ENCODE measurements around the gene ASCL4.

ASCL4 gene

DNA sequence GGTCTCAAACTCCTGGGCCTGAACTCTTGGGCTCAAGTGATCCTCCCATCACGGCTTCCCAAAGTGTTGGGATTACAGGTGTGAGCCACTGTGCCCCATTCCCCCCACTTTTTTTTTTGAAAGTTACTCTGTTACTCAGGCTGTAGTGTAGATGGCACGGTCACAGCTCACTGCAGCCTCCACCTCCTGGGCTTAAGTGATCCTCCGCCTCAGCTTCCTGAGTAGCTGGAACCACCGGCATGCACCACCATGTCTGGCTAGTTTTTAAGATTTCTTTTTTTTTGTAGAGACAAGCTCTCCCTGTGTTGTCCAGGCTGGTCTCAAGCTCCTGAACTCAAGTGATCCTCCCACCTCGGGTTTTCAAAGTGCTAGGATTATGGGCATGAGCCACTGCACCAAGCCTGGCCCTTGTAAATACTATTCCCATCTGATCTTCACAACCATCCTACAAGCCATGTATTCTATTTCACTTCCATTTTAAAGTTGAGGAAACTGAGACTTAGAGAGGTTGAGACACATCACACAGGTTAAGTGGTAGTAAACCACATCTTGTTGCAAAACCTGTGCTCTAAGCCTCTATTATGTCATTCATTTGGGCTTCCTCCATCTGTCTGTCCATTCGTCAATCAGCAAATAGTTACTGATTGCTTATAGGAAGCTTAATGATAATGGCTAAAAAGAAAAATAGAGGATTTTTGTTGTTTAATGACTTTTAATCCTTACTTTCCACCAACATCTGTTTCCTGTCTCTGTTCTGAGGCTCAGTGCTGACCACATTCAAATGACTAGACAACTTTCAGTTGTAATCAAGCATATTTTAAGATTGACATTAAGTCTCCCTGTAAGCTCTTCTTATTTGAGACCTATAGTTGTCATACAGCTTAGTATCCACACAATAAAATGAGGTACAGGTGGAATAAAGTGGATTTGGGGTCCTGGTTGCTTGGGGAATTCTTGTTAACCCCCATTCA is 9.2 kb downstream of the ASCL4 start:
- Mint-ChIP-seq H3K4me1 (ENCODE audit: low read depth in 2 of 2) (no peaks in the 10 kb centered on the region), H3K27me3 (peaks cover 34 to 56% of the 10 kb centered on the region in 2 donors), H3K27ac (no peak overlapping the region), H3K36me3 (ENCODE audit: insufficient read depth) (no peaks in the 10 kb centered on the region), H3K4me3 (no peak overlapping the region), H3K9me3 (no peaks in the 10 kb centered on the region)
- ATAC-seq (replicated peaks), result no peak
- DNase-seq, result no peak

DNA sequence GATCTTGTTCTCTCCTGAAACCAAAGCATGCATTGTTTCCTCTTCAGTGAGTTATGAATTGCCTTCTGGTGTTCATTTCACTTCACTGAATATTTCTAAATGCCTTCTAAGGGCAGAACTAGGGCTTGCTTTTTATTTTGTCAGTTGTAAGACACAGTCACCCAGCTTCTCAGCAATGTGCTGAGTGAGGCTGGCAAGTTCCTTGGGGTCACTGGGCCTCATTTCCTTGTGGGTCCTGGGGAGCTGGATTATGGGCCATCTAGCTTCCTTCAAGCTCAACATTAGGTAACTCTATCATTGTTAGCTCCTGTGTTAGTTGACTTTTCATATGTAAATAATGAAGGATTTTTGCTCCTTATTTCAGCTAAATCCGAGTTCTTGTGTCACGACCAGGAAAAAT is 13.8 kb downstream of the ASCL4 start:
- DNase-seq (no peak), ATAC-seq (replicated peaks) (no peak)
- Mint-ChIP-seq H3K4me3 (no peak overlapping the region), H3K4me1 (ENCODE audit: low read depth in 2 of 2) (no peaks in the 10 kb centered on the region), H3K27me3 (peaks cover 18 to 49% of the 10 kb centered on the region in 2 donors), H3K36me3 (ENCODE audit: insufficient read depth) (no peaks in the 10 kb centered on the region), H3K9me3 (no peaks in the 10 kb centered on the region), H3K27ac (no peak overlapping the region)

DNA sequence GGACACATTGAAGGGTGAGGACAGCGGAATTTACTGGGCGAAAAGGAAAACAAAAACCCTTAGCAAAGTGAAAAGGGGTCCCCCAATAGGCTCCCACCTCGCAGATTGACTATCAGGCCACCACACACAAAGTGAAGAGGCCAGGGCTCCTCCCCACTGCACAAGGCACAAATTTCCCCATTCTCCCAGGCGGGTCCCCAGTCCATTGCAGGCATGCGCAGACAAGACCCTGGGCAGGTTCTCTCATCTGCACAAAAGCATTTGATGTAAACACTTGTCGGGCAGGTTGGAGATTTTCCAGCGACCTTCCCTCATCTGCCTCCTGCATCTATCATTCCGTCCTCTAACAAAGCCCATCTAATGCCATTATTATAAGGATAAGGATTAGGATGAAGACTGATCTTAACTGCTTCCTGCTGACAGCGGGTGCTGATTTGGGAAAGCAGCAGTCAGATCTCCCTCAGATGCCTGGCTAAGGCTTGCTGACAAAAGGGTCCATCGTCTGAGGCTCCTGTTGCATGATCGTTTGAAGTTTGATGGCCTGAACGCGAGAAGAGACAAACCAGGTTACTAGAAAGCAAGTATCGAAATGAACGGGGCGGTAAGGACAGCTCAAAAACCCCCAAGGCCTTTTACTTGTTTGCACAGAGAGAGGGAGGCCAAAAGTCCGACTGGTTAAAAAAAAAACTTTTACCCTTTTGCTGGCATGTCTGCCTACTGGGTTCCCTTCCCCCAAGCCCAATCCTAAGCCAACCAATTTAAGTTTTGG is 14.4 kb downstream of the ASCL4 start:
- no peak overlapping the region for H3K27ac Mint-ChIP-seq
- ATAC-seq (replicated peaks), result no peak
- peaks cover 19 to 49% of the 10 kb centered on the region in 2 donors for H3K27me3 Mint-ChIP-seq

DNA sequence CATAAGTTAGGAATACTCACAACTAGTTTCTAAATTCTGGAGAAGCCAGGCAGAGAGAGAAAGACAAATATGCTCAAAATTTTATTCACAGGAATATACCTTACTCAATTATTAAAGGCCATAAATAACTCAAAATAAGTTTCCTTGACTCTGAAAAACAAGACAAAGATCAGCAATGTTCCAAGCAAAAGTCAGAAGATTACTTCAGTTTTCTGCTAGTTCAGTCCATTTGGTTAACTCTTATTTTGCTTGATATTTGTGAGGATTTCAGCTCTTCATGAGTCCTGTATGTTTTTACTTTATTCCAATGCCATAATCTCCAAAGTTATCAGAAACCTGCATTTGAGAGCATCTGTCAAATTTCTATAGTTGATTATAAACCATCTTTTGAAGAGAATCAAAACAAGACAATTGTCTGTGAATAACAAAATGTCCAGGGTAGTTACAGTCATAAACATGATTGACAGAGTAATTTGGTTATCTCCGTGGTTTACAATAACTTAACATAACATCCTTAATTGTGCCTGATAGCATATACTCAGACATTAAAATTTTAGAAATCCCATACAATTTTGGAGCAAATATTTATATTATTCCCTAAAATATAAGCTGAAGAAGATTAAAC is 17.1 kb downstream of the ASCL4 start:
- ATAC-seq (replicated peaks) (no peak), DNase-seq (no peak)
- H3K4me1 Mint-ChIP-seq (ENCODE audit: low read depth in 2 of 2), result no peaks in the 10 kb centered on the region
- no peaks in the 10 kb centered on the region for H3K9me3 Mint-ChIP-seq
- no peak overlapping the region for H3K4me3 Mint-ChIP-seq
- H3K27ac Mint-ChIP-seq, result no peak overlapping the region
- peaks cover 41 to 64% of the 10 kb centered on the region in 2 donors for H3K27me3 Mint-ChIP-seq
- no peaks in the 10 kb centered on the region for H3K36me3 Mint-ChIP-seq (ENCODE audit: insufficient read depth)

More for the DNA sequence above, 14.4 kb downstream of the ASCL4 start:
- Mint-ChIP-seq H3K4me1 (ENCODE audit: low read depth in 2 of 2) (no peaks in the 10 kb centered on the region), H3K4me3 (no peak overlapping the region), H3K9me3 (no peaks in the 10 kb centered on the region), H3K36me3 (ENCODE audit: insufficient read depth) (no peaks in the 10 kb centered on the region)
- no peak for DNase-seq

DNA sequence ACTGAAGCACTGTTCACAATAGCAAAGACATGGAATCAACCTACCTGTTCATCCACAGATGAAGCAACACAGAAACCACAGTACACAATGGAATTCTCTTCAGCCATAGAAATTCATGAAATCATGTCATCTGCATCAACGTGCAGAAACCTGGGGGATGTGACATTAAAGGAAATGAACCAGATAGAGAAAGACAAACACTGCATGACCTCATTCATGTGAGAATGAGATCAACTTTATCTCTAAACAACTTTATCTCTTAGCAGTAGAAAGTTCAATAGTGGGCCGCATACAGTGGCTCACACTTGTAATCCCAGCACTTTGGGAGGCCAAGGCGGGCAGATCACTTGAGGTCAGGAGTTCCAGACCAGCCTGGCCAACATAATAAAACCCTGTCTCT is 19.9 kb downstream of the ASCL4 start:
- ATAC-seq (replicated peaks), result no peak
- Mint-ChIP-seq H3K4me3 (no peak overlapping the region), H3K27me3 (peaks cover 56 to 68% of the 10 kb centered on the region in 2 donors)

DNA sequence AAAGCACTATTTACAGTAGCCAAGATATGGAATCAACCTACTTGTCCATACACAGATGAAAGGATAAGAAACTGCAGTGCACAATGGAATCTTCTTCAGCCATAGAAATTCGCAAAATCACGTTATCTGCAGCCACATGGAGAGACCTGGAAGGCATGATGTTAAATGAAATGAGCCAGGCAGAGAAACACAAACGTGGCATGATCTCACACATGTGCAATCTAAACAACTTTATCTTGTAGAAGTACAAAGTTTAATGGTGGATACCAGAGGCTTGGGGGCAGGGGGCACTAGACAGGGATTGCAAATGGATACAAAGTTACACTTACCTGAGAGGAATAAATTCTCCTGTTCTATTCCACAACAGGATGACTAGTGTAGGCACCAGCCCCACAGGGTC is 24.1 kb downstream of the ASCL4 start:
- DNase-seq (no peak), ATAC-seq (replicated peaks) (no peak)
- Mint-ChIP-seq H3K4me1 (ENCODE audit: low read depth in 2 of 2) (no peaks in the 10 kb centered on the region), H3K36me3 (ENCODE audit: insufficient read depth) (no peaks in the 10 kb centered on the region), H3K4me3 (no peak overlapping the region), H3K27ac (no peak overlapping the region), H3K9me3 (no peaks in the 10 kb centered on the region), H3K27me3 (peaks cover 52 to 59% of the 10 kb centered on the region in 2 donors)

More for the DNA sequence above, 19.9 kb downstream of the ASCL4 start:
- DNase-seq, result no peak
- no peaks in the 10 kb centered on the region for H3K9me3 Mint-ChIP-seq
- H3K4me1 Mint-ChIP-seq (ENCODE audit: low read depth in 2 of 2), result no peaks in the 10 kb centered on the region
- H3K36me3 Mint-ChIP-seq (ENCODE audit: insufficient read depth), result no peaks in the 10 kb centered on the region
- H3K27ac Mint-ChIP-seq, result no peak overlapping the region

DNA sequence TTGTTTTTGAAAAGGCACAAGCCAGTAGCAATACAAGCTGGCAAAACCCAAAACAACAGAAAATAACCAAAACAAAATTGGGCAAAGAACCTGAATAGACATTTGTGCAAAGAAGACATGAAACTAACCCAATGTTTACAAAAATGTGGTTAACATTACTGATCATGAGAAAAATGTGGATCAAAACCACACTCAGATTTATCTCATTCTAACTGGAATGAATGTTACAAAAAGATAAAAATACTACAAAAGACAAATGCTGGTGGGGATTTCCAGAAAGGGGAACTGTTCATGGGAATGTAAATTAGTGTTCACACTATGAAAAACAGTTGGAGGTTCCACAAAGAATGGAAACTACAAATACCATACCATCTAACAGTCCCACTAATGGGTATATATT is 26.6 kb downstream of the ASCL4 start:
- H3K4me1 Mint-ChIP-seq (ENCODE audit: low read depth in 2 of 2), result no peaks in the 10 kb centered on the region
- H3K36me3 Mint-ChIP-seq (ENCODE audit: insufficient read depth), result peaks cover 3% of the 10 kb centered on the region
- no peaks in the 10 kb centered on the region for H3K9me3 Mint-ChIP-seq
- H3K27me3 Mint-ChIP-seq, result peaks cover 27 to 38% of the 10 kb centered on the region in 2 donors
- ATAC-seq (replicated peaks) (no peak), DNase-seq (no peak)
- no peak overlapping the region for H3K4me3 Mint-ChIP-seq
- H3K27ac Mint-ChIP-seq, result no peak overlapping the region

DNA sequence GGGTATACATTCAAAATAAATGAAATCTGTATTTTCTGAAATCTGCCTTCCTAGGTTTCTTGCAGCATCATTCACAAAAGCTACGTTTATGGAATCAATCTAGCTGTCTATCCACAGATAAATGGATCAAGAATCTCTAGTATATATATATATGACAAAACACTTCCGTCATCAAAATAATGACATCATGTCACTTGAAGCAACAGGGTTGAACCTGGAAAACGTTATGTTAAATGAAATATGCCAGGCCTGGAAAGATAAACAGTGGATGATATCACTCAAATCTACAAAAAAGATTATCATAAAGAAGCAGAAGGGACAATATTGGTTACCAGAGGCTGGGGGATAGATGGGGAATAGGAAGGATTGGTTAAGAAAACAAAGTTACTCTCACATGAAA is 28.6 kb downstream of the ASCL4 start:
- Mint-ChIP-seq H3K4me1 (ENCODE audit: low read depth in 2 of 2) (no peaks in the 10 kb centered on the region), H3K4me3 (no peak overlapping the region), H3K27me3 (peaks cover 16 to 34% of the 10 kb centered on the region in 2 donors), H3K9me3 (no peaks in the 10 kb centered on the region), H3K36me3 (ENCODE audit: insufficient read depth) (peaks cover 3% of the 10 kb centered on the region), H3K27ac (no peak overlapping the region)
- ATAC-seq (replicated peaks) (no peak), DNase-seq (no peak)

DNA sequence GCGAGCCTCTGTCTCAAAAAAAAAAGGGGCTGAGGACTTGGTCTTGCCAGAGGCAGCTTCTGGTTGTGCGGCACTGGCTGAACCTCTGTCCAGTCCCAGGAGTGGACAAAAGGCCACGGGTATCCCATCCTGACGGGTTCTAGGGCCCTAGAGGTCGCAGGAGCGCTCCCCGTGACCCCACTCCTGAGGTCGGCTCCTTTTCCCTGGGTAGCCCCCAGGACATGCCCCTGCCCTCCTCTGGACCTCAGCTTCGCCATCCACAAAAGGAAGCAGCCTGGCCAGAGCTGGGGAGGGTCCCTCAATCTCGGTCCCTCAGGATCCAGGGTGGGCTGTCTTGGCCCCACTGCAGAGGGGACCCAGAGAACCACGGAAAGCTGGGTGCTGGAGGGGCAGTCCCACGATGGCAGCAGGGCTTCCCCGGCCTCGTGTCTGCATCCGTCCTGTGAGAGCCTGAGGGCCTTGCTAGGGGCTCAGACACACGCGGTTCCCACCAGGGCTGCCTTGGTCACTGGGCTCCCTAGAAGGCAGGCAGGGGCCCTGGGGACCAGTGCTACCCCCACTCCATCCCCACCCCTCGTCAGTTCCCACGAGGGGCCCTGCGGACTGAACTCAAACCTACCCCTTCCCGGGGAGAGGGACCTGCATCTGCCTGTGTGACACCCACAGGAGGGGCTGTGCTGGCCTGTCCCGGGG is 31.1 kb downstream of the ASCL4 start:
- Mint-ChIP-seq H3K27me3 (peaks cover 19 to 39% of the 10 kb centered on the region in 2 donors), H3K9me3 (no peaks in the 10 kb centered on the region), H3K36me3 (ENCODE audit: insufficient read depth) (peaks cover 3% of the 10 kb centered on the region), H3K4me1 (ENCODE audit: low read depth in 2 of 2) (no peaks in the 10 kb centered on the region), H3K27ac (no peak overlapping the region), H3K4me3 (no peak overlapping the region)
- no peak for DNase-seq
- ATAC-seq (replicated peaks), result no peak

DNA sequence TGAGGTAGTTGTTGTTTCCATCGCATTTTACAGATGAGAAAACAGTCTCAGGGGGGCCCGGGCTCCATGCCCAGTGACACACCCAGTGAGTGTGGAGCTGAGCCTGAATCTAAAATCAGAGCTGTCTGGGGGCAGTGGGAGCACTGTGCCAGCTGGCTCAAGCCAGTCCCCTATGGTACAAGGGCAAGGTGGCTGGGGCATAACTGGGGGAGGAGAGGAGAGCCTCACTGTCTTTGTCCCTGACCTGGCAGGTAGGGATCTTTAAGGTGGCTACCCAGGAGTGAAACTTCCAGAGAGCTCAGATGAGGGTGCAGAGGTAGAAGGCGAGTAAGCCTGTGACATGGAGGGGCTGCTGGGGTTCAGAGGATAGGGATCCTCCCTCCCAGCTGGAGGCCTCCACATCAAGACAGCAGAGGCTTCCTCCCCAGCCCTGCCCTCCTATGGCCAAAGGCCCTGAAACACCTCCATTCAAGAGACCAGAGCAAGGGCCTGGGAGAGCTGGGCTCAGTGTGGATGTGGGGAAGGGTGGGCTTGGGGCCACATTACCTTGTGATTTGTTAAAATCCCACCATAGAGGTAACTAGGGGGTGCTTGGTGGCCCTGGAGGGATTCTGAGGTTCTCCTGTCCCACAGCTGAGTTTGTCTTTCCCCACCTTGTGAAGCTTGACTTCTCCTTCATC is 33.1 kb downstream of the ASCL4 start:
- Mint-ChIP-seq H3K9me3 (no peaks in the 10 kb centered on the region), H3K4me3 (no peak overlapping the region), H3K27me3 (peaks cover 15 to 43% of the 10 kb centered on the region in 2 donors), H3K36me3 (ENCODE audit: insufficient read depth) (peaks cover 3% of the 10 kb centered on the region), H3K27ac (no peak overlapping the region), H3K4me1 (ENCODE audit: low read depth in 2 of 2) (no peaks in the 10 kb centered on the region)
- ATAC-seq (replicated peaks) (no peak), DNase-seq (no peak)

DNA sequence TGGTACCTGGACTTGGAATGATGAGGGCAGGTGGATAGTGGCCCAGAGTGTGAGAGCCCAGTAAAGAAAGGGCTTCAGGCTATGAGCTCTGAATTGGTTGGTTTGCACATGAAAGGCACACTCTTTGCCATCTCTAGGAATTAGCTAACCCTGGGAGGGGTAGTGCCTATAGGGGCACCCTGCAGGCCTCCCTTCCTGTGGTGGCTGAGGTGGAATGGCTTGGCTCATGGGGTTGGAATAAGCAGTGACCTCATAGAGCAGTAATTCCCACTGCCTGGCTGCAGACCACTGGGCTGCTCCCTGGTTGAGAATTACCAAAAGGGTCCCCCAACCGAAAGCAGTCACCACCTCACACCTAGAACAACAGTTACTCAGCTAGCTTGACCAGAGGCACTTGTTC is 42.7 kb downstream of the ASCL4 start:
- H3K27ac Mint-ChIP-seq, result no peak overlapping the region
- no peak overlapping the region for H3K4me3 Mint-ChIP-seq
- H3K4me1 Mint-ChIP-seq (ENCODE audit: low read depth in 2 of 2), result no peaks in the 10 kb centered on the region
- no peak for DNase-seq
- peaks cover 23 to 24% of the 10 kb centered on the region in 2 donors for H3K27me3 Mint-ChIP-seq
- no peak for ATAC-seq (replicated peaks)
- H3K9me3 Mint-ChIP-seq, result peaks cover 11 to 23% of the 10 kb centered on the region in 2 donors
- no peaks in the 10 kb centered on the region for H3K36me3 Mint-ChIP-seq (ENCODE audit: insufficient read depth)

DNA sequence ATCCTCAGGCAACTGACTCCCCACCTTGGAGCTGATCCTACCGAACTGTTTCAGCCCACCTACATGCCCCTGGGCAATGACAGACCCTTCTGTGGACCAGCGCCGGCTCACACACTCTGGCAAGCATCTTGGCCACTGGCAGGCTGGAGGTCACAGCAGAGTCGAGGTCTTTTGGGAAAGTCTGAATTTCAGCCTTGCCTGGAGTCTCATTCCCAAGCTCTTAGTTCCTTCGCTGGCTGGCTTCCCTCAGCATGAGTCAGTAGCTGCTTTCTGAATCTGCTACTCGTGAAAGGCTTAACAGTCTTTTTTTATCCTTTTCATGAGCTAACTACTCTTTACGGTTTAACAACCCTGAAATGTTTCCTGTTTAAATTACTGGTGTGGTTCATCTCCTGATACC is 44.5 kb downstream of the ASCL4 start:
- H3K9me3 Mint-ChIP-seq, result peaks cover 11 to 23% of the 10 kb centered on the region in 2 donors
- no peak for DNase-seq
- peaks cover 40 to 41% of the 10 kb centered on the region in 2 donors for H3K27me3 Mint-ChIP-seq
- no peaks in the 10 kb centered on the region for H3K36me3 Mint-ChIP-seq (ENCODE audit: insufficient read depth)
- no peak for ATAC-seq (replicated peaks)
- no peak overlapping the region for H3K27ac Mint-ChIP-seq
- H3K4me1 Mint-ChIP-seq (ENCODE audit: low read depth in 2 of 2), result no peaks in the 10 kb centered on the region
- H3K4me3 Mint-ChIP-seq, result no peak overlapping the region
